ENCODE measurements around the gene MUC22.
"Not testable (repeated sequence)": the region's sequence is repeated elsewhere in the genome, so short reads cannot be mapped to it uniquely, and the experiment has no call there.

Gene MUC22

GRCh38 chr6:31010393-31011060, at the start of gene MUC22:
MUC22 (plus strand) TSS chr6:31010474; CDS start chr6:31010707, 233 bp downstream.
- Histone ChIP-seq H3K9ac (ENCODE audit: low read length in 2 of 2) (no peak within 1 kb of the TSS), H3K4me3 (ENCODE audit: low read length in 2 of 2) (no peak within 1 kb of the TSS), H3K27ac (ENCODE audit: low read length) (no peak within 1 kb of the TSS), H3K4me1 (ENCODE audit: control insufficient read depth, insufficient read depth, low read length) (no peaks in the 10 kb centered on the region), H3K36me3 (ENCODE audit: control insufficient read depth in 2 of 2, insufficient read depth in 2 of 2, low read length in 2 of 2) (no peaks in the 10 kb centered on the region), H3K9me3 (ENCODE audit: control insufficient read depth in 2 of 2, low read length in 2 of 2) (peaks cover 0 to 6% of the 10 kb centered on the region in 2 donors), H3K27me3 (ENCODE audit: control insufficient read depth in 1 of 2, insufficient read depth in 2 of 2, low read length in 2 of 2) (no peaks in the 10 kb centered on the region)

DNA sequence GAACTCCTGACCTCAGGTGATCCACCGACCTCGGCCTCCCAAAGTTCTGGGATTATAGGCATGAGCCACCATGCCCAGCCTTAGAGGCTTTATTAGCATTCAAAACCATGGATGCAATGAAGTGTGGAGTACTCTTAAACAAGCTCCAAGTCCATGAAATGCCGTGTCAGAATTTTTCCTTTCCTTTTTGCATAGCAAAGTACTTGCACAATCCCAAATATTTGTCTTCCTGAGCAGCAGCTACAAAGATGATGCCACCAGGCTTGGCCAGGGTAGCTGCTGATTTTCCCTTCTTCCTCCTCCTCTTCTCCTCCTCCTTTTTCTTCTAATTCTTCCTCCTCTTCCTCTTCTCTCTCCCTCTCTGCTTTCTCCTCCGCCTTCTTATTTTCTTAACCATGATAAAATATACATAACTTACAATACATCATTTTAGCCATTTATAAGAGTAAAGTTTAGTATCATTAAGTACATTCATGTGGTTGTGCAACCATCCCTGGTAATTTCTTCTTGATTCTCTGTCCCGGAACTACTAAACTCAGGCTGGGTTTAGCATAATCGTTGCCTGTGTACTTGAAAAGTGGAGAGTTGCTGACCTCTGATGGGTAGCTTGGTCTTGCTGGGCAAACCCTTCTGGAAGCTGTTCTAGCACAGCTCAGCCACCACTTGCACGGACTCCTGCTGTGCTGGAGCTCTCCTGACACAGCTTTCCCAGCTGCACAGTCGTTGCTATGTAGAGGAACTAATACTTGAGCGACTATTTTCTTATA, 49.2 kb upstream of the MUC22 start:
- Histone ChIP-seq H3K36me3 (ENCODE audit: control insufficient read depth in 2 of 2, insufficient read depth in 2 of 2, low read length in 2 of 2) (no peaks in the 10 kb centered on the region), H3K27me3 (ENCODE audit: control insufficient read depth in 1 of 2, insufficient read depth in 2 of 2, low read length in 2 of 2) (peaks cover 5 to 18% of the 10 kb centered on the region in 2 donors), H3K9ac (ENCODE audit: low read length in 2 of 2) (no peak overlapping the region), H3K27ac (ENCODE audit: low read length) (no peak overlapping the region), H3K4me3 (ENCODE audit: low read length in 2 of 2) (no peak overlapping the region), H3K4me1 (ENCODE audit: control insufficient read depth, insufficient read depth, low read length) (no peaks in the 10 kb centered on the region), H3K9me3 (ENCODE audit: control insufficient read depth in 2 of 2, low read length in 2 of 2) (no peaks in the 10 kb centered on the region)

- H3K9ac ChIP-seq (ENCODE audit: low read length in 2 of 2) = no peak overlapping the region
- no peaks in the 10 kb centered on the region for H3K4me1 ChIP-seq (ENCODE audit: control insufficient read depth, insufficient read depth, low read length)
- peaks cover 0 to 11% of the 10 kb centered on the region in 2 donors for H3K27me3 ChIP-seq (ENCODE audit: control insufficient read depth in 1 of 2, insufficient read depth in 2 of 2, low read length in 2 of 2)
- H3K27ac ChIP-seq (ENCODE audit: low read length) = no peak overlapping the region
- no peaks in the 10 kb centered on the region for H3K36me3 ChIP-seq (ENCODE audit: control insufficient read depth in 2 of 2, insufficient read depth in 2 of 2, low read length in 2 of 2)
- H3K9me3 ChIP-seq (ENCODE audit: control insufficient read depth in 2 of 2, low read length in 2 of 2) = no peaks in the 10 kb centered on the region
- H3K4me3 ChIP-seq (ENCODE audit: low read length in 2 of 2) = no peak overlapping the region
Observed at GRCh38 chr6:30962716-30963115, 47.6 kb upstream of the MUC22 start.

GRCh38 chr6:30963641-30964040, 46.6 kb upstream of the MUC22 start:
- Histone ChIP-seq H3K36me3 (ENCODE audit: control insufficient read depth in 2 of 2, insufficient read depth in 2 of 2, low read length in 2 of 2) (no peaks in the 10 kb centered on the region), H3K9ac (ENCODE audit: low read length in 2 of 2) (no peak overlapping the region), H3K27ac (ENCODE audit: low read length) (no peak overlapping the region), H3K4me3 (ENCODE audit: low read length in 2 of 2) (no peak overlapping the region), H3K9me3 (ENCODE audit: control insufficient read depth in 2 of 2, low read length in 2 of 2) (no peaks in the 10 kb centered on the region), H3K27me3 (ENCODE audit: control insufficient read depth in 1 of 2, insufficient read depth in 2 of 2, low read length in 2 of 2) (peaks cover 0 to 8% of the 10 kb centered on the region in 2 donors), H3K4me1 (ENCODE audit: control insufficient read depth, insufficient read depth, low read length) (no peaks in the 10 kb centered on the region)

- H3K36me3 ChIP-seq (ENCODE audit: control insufficient read depth in 2 of 2, insufficient read depth in 2 of 2, low read length in 2 of 2) = no peaks in the 10 kb centered on the region
- no peaks in the 10 kb centered on the region for H3K9me3 ChIP-seq (ENCODE audit: control insufficient read depth in 2 of 2, low read length in 2 of 2)
- H3K9ac ChIP-seq (ENCODE audit: low read length in 2 of 2) = no peak overlapping the region
- H3K27me3 ChIP-seq (ENCODE audit: control insufficient read depth in 1 of 2, insufficient read depth in 2 of 2, low read length in 2 of 2) = peaks cover 0 to 8% of the 10 kb centered on the region in 2 donors
- H3K4me1 ChIP-seq (ENCODE audit: control insufficient read depth, insufficient read depth, low read length) = no peaks in the 10 kb centered on the region
- H3K27ac ChIP-seq (ENCODE audit: low read length) = no peak overlapping the region
- H3K4me3 ChIP-seq (ENCODE audit: low read length in 2 of 2) = no peak overlapping the region
Observed at GRCh38 chr6:30964075-30964474, 46.2 kb upstream of the MUC22 start.

DNA sequence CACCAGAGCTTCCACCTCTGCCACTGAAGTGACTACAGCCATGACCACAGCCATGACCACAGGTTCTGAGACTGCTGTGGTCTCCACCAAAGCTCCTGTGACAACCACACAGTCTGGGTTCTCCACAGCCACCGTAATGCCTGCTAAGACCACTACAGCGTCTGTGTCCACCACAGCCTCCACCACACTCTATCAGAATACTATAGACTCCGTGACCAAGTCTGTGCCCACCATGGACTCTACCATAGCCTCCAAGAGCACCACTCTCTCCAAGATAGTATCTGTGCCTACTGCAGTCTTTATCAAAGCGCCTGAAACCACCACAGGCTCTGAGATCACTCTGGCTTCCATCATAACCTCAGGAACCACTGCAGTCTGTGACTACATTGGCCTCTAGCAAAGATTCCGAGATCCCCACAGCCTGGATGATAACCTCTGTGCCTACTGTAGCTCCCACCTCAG, 45.1 kb upstream of the MUC22 start:
- Histone ChIP-seq H3K27me3 (ENCODE audit: control insufficient read depth in 1 of 2, insufficient read depth in 2 of 2, low read length in 2 of 2) (peaks cover 0 to 8% of the 10 kb centered on the region in 2 donors), H3K36me3 (ENCODE audit: control insufficient read depth in 2 of 2, insufficient read depth in 2 of 2, low read length in 2 of 2) (no peaks in the 10 kb centered on the region), H3K9ac (ENCODE audit: low read length in 2 of 2) (no peak overlapping the region), H3K27ac (ENCODE audit: low read length) (no peak overlapping the region), H3K9me3 (ENCODE audit: control insufficient read depth in 2 of 2, low read length in 2 of 2) (no peaks in the 10 kb centered on the region), H3K4me1 (ENCODE audit: control insufficient read depth, insufficient read depth, low read length) (no peaks in the 10 kb centered on the region), H3K4me3 (ENCODE audit: low read length in 2 of 2) (no peak overlapping the region)

GRCh38 chr6:30966154-30966553, 44.1 kb upstream of the MUC22 start:
- H3K27ac ChIP-seq (ENCODE audit: low read length) = no peak overlapping the region
- H3K9me3 ChIP-seq (ENCODE audit: control insufficient read depth in 2 of 2, low read length in 2 of 2) = no peaks in the 10 kb centered on the region
- H3K4me1 ChIP-seq (ENCODE audit: control insufficient read depth, insufficient read depth, low read length) = no peaks in the 10 kb centered on the region
- H3K9ac ChIP-seq (ENCODE audit: low read length in 2 of 2) = no peak overlapping the region
- no peaks in the 10 kb centered on the region for H3K36me3 ChIP-seq (ENCODE audit: control insufficient read depth in 2 of 2, insufficient read depth in 2 of 2, low read length in 2 of 2)
- H3K27me3 ChIP-seq (ENCODE audit: control insufficient read depth in 1 of 2, insufficient read depth in 2 of 2, low read length in 2 of 2) = peaks cover 0 to 8% of the 10 kb centered on the region in 2 donors
- no peak overlapping the region for H3K4me3 ChIP-seq (ENCODE audit: low read length in 2 of 2)

- H3K9ac ChIP-seq (ENCODE audit: low read length in 2 of 2); H3K9me3 ChIP-seq (ENCODE audit: control insufficient read depth in 2 of 2, low read length in 2 of 2); H3K36me3 ChIP-seq (ENCODE audit: control insufficient read depth in 2 of 2, insufficient read depth in 2 of 2, low read length in 2 of 2); H3K4me1 ChIP-seq (ENCODE audit: control insufficient read depth, insufficient read depth, low read length); H3K4me3 ChIP-seq (ENCODE audit: low read length in 2 of 2); H3K27ac ChIP-seq (ENCODE audit: low read length): not testable (repeated sequence)
- H3K27me3 ChIP-seq (ENCODE audit: control insufficient read depth in 1 of 2, insufficient read depth in 2 of 2, low read length in 2 of 2) = peaks cover 2 to 11% of the 10 kb centered on the region in 2 donors
Observed at GRCh38 chr6:30969171-30969570, 41.1 kb upstream of the MUC22 start.

DNA sequence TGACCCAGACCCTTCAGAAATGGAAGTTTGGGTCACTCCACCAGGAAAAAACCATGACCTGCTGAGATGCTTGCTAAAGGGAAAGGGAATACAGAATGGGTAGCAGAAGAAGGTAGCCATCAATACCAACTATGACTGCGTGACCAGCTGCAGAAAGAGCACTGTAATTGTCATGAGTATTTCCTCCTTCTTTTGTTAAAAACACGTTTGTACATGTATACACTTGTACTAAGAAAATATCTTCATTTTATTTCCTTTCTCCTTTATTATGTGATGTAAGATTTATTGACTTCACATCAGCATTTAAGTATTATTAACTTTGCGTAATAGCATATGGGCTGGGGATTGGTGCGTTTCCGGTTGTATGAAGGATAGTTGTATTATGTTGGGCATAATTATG, 39.3 kb upstream of the MUC22 start:
- Histone ChIP-seq H3K27me3 (ENCODE audit: control insufficient read depth in 1 of 2, insufficient read depth in 2 of 2, low read length in 2 of 2) (peaks cover 2 to 5% of the 10 kb centered on the region in 2 donors), H3K4me1 (ENCODE audit: control insufficient read depth, insufficient read depth, low read length) (no peaks in the 10 kb centered on the region), H3K9ac (ENCODE audit: low read length in 2 of 2) (no peak overlapping the region), H3K4me3 (ENCODE audit: low read length in 2 of 2) (no peak overlapping the region), H3K9me3 (ENCODE audit: control insufficient read depth in 2 of 2, low read length in 2 of 2) (no peaks in the 10 kb centered on the region), H3K27ac (ENCODE audit: low read length) (no peak overlapping the region), H3K36me3 (ENCODE audit: control insufficient read depth in 2 of 2, insufficient read depth in 2 of 2, low read length in 2 of 2) (no peaks in the 10 kb centered on the region)

DNA sequence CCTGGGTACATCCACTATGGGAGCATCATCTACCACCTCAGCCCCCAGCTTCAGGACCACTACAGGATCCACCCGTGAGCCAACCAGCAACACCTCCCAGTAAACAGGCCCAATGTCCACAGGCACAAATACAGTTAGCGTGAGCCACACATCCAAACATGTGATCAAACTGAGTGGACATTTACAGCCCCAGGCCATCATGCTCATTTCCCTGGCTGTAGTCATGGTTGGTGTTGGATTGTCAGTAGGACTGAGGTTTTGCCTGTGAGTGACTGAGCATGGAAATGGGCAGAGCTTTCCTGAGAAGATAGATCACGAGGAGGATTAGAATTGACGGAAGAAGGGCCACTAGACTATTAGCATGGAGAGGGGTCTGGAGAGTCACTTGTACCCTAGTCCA, 37.5 kb upstream of the MUC22 start:
- Histone ChIP-seq H3K9ac (ENCODE audit: low read length in 2 of 2) (no peak overlapping the region), H3K4me3 (ENCODE audit: low read length in 2 of 2) (no peak overlapping the region), H3K4me1 (ENCODE audit: control insufficient read depth, insufficient read depth, low read length) (no peaks in the 10 kb centered on the region), H3K9me3 (ENCODE audit: control insufficient read depth in 2 of 2, low read length in 2 of 2) (no peaks in the 10 kb centered on the region), H3K36me3 (ENCODE audit: control insufficient read depth in 2 of 2, insufficient read depth in 2 of 2, low read length in 2 of 2) (no peaks in the 10 kb centered on the region), H3K27ac (ENCODE audit: low read length) (no peak overlapping the region), H3K27me3 (ENCODE audit: control insufficient read depth in 1 of 2, insufficient read depth in 2 of 2, low read length in 2 of 2) (peaks cover 2 to 5% of the 10 kb centered on the region in 2 donors)
